T-helper 17 cell (primary cell): ENCODE measurements around the gene BAG1. TPM values are rescaled to one million over a fixed set of nuclear protein-coding genes. Genes with fewer than 3 reads are reported as not detected.

Experiments
- ATAC-seq: fragments of 150-1000 bp; cut with Tn5 transposase; 2 replicates; pipeline ENCODE4 v1.10.0; 2021; ENCODE audit warnings: mild to moderate bottlenecking, moderate library complexity
- DNase-seq, 3 donors: peaks; one replicate each; pipeline versions ENCODE4 v3.0.0 to v3.0.0-alpha.2; 2020 to 2021
- H3K9me3 ChIP-seq: one replicate; pipeline ENCODE4 v1.7.0; 2013; ENCODE audit warnings: low read length, mild to moderate bottlenecking; ENCODE audit not compliant: control insufficient read depth, poor library complexity, severe bottlenecking
- H3K27ac Mint-ChIP-seq: one replicate; pipeline ENCODE4 v1.8.0; 2022; ENCODE audit warnings: mild to moderate bottlenecking, moderate library complexity, mixed read lengths
- H3K27me3 Mint-ChIP-seq: one replicate; pipeline ENCODE4 v1.8.0; 2022; ENCODE audit warnings: mixed read lengths
- H3K36me3 Mint-ChIP-seq: one replicate; pipeline ENCODE4 v1.8.0; 2022; ENCODE audit warnings: low read depth, mixed read lengths
- H3K4me1 Mint-ChIP-seq: one replicate; pipeline ENCODE4 v1.8.0; 2022; ENCODE audit warnings: mild to moderate bottlenecking, mixed read lengths
- H3K4me3 Mint-ChIP-seq: one replicate; pipeline ENCODE4 v1.8.0; 2022; ENCODE audit warnings: mild to moderate bottlenecking, moderate library complexity, mixed read lengths
- total RNA-seq, 4 donors: library from RNA in 2 of 4; stranded (reverse) in 2 of 4; gene quantifications; one replicate each; pipeline ENCODE4 v1.2.3 and lab custom pipeline; 2022 to 2026

The BAG1 gene
- total RNA-seq = 10 to 100 TPM; 51.6 to 62.5 TPM
- 55.2 to 72.1 reads per million in 2 donors for total RNA-seq (lab: John Stamatoyannopoulos, UW)

- Mint-ChIP-seq H3K4me1 (peaks cover 37% of the 10 kb centered on the region), H3K27me3 (no peaks in the 10 kb centered on the region), H3K27ac (peak within 1 kb of the TSS; percentile 97), H3K36me3 (peaks cover 13% of the 10 kb centered on the region), H3K4me3 (peak within 1 kb of the TSS; percentile 97)
- H3K9me3 ChIP-seq = no peaks in the 10 kb centered on the region
- peak; percentile 96 for ATAC-seq
- DNase-seq = peak; percentile 99 to 100 (median 99)
These were observed at the start of gene BAG1, which contains the start of gene CHMP5 for GRCh38 chr9:33264473-33265177. Gene BAG1, minus strand, starts transcription at chr9:33264708. Gene CHMP5, plus strand, starts transcription at chr9:33265049. Its CDS starts 30 bp downstream, at chr9:33265079.

GRCh38 chr9:33311953-33312352 lies 47.4 kb upstream of the BAG1 start:
- no peaks in the 10 kb centered on the region for H3K9me3 ChIP-seq
- ATAC-seq = no peak
- no peak for DNase-seq
- H3K4me1 Mint-ChIP-seq = peaks cover 10% of the 10 kb centered on the region
- no peak overlapping the region for H3K4me3 Mint-ChIP-seq
- H3K27ac Mint-ChIP-seq = no peak overlapping the region
- no peaks in the 10 kb centered on the region for H3K27me3 Mint-ChIP-seq
- peaks cover 18% of the 10 kb centered on the region for H3K36me3 Mint-ChIP-seq

GRCh38 chr9:33310748-33311147 lies 46.2 kb upstream of the BAG1 start:
- Mint-ChIP-seq H3K4me3 (no peak overlapping the region), H3K36me3 (peaks cover 16% of the 10 kb centered on the region), H3K27ac (no peak overlapping the region)

GRCh38 chr9:33309903-33310302 lies 45.4 kb upstream of the BAG1 start:
- Mint-ChIP-seq H3K27ac (no peak overlapping the region), H3K27me3 (no peaks in the 10 kb centered on the region), H3K4me1 (peaks cover 10% of the 10 kb centered on the region), H3K36me3 (peaks cover 12% of the 10 kb centered on the region), H3K4me3 (no peak overlapping the region)
- no peak for DNase-seq
- ATAC-seq = no peak
- no peaks in the 10 kb centered on the region for H3K9me3 ChIP-seq

More at GRCh38 chr9:33310748-33311147, 46.2 kb upstream of the BAG1 start:
- no peak for ATAC-seq
- H3K9me3 ChIP-seq = no peaks in the 10 kb centered on the region
- Mint-ChIP-seq H3K27me3 (no peaks in the 10 kb centered on the region), H3K4me1 (peaks cover 10% of the 10 kb centered on the region)
- DNase-seq = no peak

- H3K4me1 Mint-ChIP-seq = peaks cover 4% of the 10 kb centered on the region
- no peak overlapping the region for H3K4me3 Mint-ChIP-seq
- peaks cover 7% of the 10 kb centered on the region for H3K36me3 Mint-ChIP-seq
- DNase-seq (no peak), ATAC-seq (no peak)
- H3K9me3 ChIP-seq = no peaks in the 10 kb centered on the region
- H3K27ac Mint-ChIP-seq = peak overlapping the region; percentile 47
- H3K27me3 Mint-ChIP-seq = no peaks in the 10 kb centered on the region
These were observed 42.6 kb upstream of the BAG1 start for GRCh38 chr9:33307067-33307466.

GRCh38 chr9:33306037-33306436 lies 41.5 kb upstream of the BAG1 start:
- Mint-ChIP-seq H3K27ac (no peak overlapping the region), H3K4me1 (peaks cover 5% of the 10 kb centered on the region), H3K27me3 (no peaks in the 10 kb centered on the region), H3K36me3 (peaks cover 7% of the 10 kb centered on the region), H3K4me3 (no peak overlapping the region)
- ATAC-seq (no peak), DNase-seq (no peak)
- H3K9me3 ChIP-seq = no peaks in the 10 kb centered on the region

- Mint-ChIP-seq H3K4me3 (no peak overlapping the region), H3K27me3 (no peaks in the 10 kb centered on the region), H3K36me3 (peaks cover 3% of the 10 kb centered on the region), H3K27ac (no peak overlapping the region), H3K4me1 (peaks cover 11% of the 10 kb centered on the region)
- ATAC-seq (no peak), DNase-seq (no peak)
- H3K9me3 ChIP-seq = no peaks in the 10 kb centered on the region
These were observed 39.9 kb upstream of the BAG1 start for GRCh38 chr9:33304362-33304761.

GRCh38 chr9:33300546-33300945 lies 36.0 kb upstream of the BAG1 start:
- H3K9me3 ChIP-seq = no peaks in the 10 kb centered on the region
- peaks cover 41% of the 10 kb centered on the region for H3K4me1 Mint-ChIP-seq
- no peak overlapping the region for H3K4me3 Mint-ChIP-seq
- H3K36me3 Mint-ChIP-seq = peaks cover 15% of the 10 kb centered on the region
- no peaks in the 10 kb centered on the region for H3K27me3 Mint-ChIP-seq
- peak overlapping the region; percentile 95 for H3K27ac Mint-ChIP-seq
- DNase-seq = no peak
- ATAC-seq = no peak

GRCh38 chr9:33297432-33297831 lies 32.9 kb upstream of the BAG1 start:
- H3K4me3 Mint-ChIP-seq = no peak overlapping the region
- H3K27me3 Mint-ChIP-seq = no peaks in the 10 kb centered on the region
- H3K4me1 Mint-ChIP-seq = peaks cover 60% of the 10 kb centered on the region
- H3K27ac Mint-ChIP-seq = peak overlapping the region; percentile 95
- H3K36me3 Mint-ChIP-seq = peaks cover 17% of the 10 kb centered on the region
- ATAC-seq (peak; percentile 84), DNase-seq (no peak)
- no peaks in the 10 kb centered on the region for H3K9me3 ChIP-seq

GRCh38 chr9:33295571-33295970 lies 31.1 kb upstream of the BAG1 start:
- ATAC-seq (no peak), DNase-seq (no peak)
- H3K27ac Mint-ChIP-seq = peak overlapping the region; percentile 95
- H3K36me3 Mint-ChIP-seq = peaks cover 19% of the 10 kb centered on the region
- no peaks in the 10 kb centered on the region for H3K27me3 Mint-ChIP-seq
- H3K4me1 Mint-ChIP-seq = peaks cover 67% of the 10 kb centered on the region
- no peak overlapping the region for H3K4me3 Mint-ChIP-seq
- no peaks in the 10 kb centered on the region for H3K9me3 ChIP-seq

GRCh38 chr9:33294670-33295432 lies 30.3 kb upstream of the BAG1 start:
- H3K36me3 Mint-ChIP-seq = peaks cover 19% of the 10 kb centered on the region
- H3K4me1 Mint-ChIP-seq = peaks cover 69% of the 10 kb centered on the region
- DNase-seq (no peak), ATAC-seq (no peak)
- no peak overlapping the region for H3K4me3 Mint-ChIP-seq
- no peaks in the 10 kb centered on the region for H3K9me3 ChIP-seq
- H3K27ac Mint-ChIP-seq = peak overlapping the region; percentile 86
- H3K27me3 Mint-ChIP-seq = no peaks in the 10 kb centered on the region

GRCh38 chr9:33293782-33294181 lies 29.3 kb upstream of the BAG1 start:
- H3K9me3 ChIP-seq = no peaks in the 10 kb centered on the region
- Mint-ChIP-seq H3K36me3 (peaks cover 18% of the 10 kb centered on the region), H3K4me1 (peaks cover 61% of the 10 kb centered on the region), H3K27me3 (no peaks in the 10 kb centered on the region), H3K27ac (peak overlapping the region; percentile 98), H3K4me3 (no peak overlapping the region)
- DNase-seq (no peak), ATAC-seq (no peak)

- Mint-ChIP-seq H3K36me3 (peaks cover 10% of the 10 kb centered on the region), H3K4me1 (peaks cover 43% of the 10 kb centered on the region)
These were observed 27.4 kb upstream of the BAG1 start for GRCh38 chr9:33291901-33292300.

More at GRCh38 chr9:33291901-33292300, 27.4 kb upstream of the BAG1 start:
- Mint-ChIP-seq H3K4me3 (peak overlapping the region; percentile 71), H3K27me3 (no peaks in the 10 kb centered on the region), H3K27ac (peak overlapping the region; percentile 98)
- ATAC-seq (no peak), DNase-seq (no peak)
- no peaks in the 10 kb centered on the region for H3K9me3 ChIP-seq
